Hepatic stellate cell (primary cell): ENCODE data around the gene PLSCR3.

ENCODE experiments used
- DNase-seq: peaks from one replicate; pipeline ENCODE4 v3.0.0; 2011; ENCODE audit warnings: low spot score

The PLSCR3 gene

GRCh38 chr17:7405350-7406234, 11.3 kb upstream of the PLSCR3 start:
- peak; percentile 44 for DNase-seq

- peak; percentile 64 for DNase-seq
These were observed 10.5 kb upstream of the PLSCR3 start for GRCh38 chr17:7404737-7405349.

- DNase-seq = peak; percentile 99
These were observed 9.8 kb upstream of the PLSCR3 start, which contains the start of gene TMEM256 for GRCh38 chr17:7403977-7404736. TMEM256 (minus strand) TSS chr17:7404097; CDS start chr17:7404084, 13 bp downstream.

GRCh38 chr17:7403727-7403976, 9.3 kb upstream of the PLSCR3 start:
- peak; percentile 90 for DNase-seq

- no peak for DNase-seq
These were observed 8.9 kb upstream of the PLSCR3 start for GRCh38 chr17:7403043-7403726.

GRCh38 chr17:7398612-7399011, 4.3 kb upstream of the PLSCR3 start:
- DNase-seq = no peak

- no peak for DNase-seq
These were observed 1.8 kb upstream of the PLSCR3 start for GRCh38 chr17:7396147-7396546.

- DNase-seq = peak; percentile 60
These were observed 493 bp downstream of the PLSCR3 start for GRCh38 chr17:7393613-7394451.

GRCh38 chr17:7392696-7393612, 1.4 kb downstream of the PLSCR3 start:
- no peak for DNase-seq

GRCh38 chr17:7391307-7391706, 3.0 kb downstream of the PLSCR3 start:
- no peak for DNase-seq

- no peak for DNase-seq
These were observed 4.1 kb downstream of the PLSCR3 start for GRCh38 chr17:7389924-7390910.

- no peak for DNase-seq
These were observed 5.5 kb downstream of the PLSCR3 start for GRCh38 chr17:7388856-7389255.

GRCh38 chr17:7384489-7385081, 9.7 kb downstream of the PLSCR3 start:
- DNase-seq = no peak

GRCh38 chr17:7383742-7384488, 10.4 kb downstream of the PLSCR3 start:
- DNase-seq = peak; percentile 69

GRCh38 chr17:7383371-7383741, 11.0 kb downstream of the PLSCR3 start:
- DNase-seq = no peak

- DNase-seq = no peak
These were observed 11.4 kb downstream of the PLSCR3 start for GRCh38 chr17:7382901-7383300.

GRCh38 chr17:7380855-7381683, 13.3 kb downstream of the PLSCR3 start, which contains the start of gene TNK1:
TNK1 (plus strand) TSS chr17:7381089; CDS start chr17:7382927, 1,838 bp downstream.
- DNase-seq = no peak
